NCI-H2171 (cell line): ENCODE data around the gene NDUFAF2.
"Not testable (repeated sequence)": the region's sequence is repeated elsewhere in the genome, so short reads cannot be mapped to it uniquely, and the experiment has no call there.

Source experiments
- DNase-seq: peaks from one replicate; lab custom pipeline; 2025; lab: John Stamatoyannopoulos, UW

Gene NDUFAF2

DNA sequence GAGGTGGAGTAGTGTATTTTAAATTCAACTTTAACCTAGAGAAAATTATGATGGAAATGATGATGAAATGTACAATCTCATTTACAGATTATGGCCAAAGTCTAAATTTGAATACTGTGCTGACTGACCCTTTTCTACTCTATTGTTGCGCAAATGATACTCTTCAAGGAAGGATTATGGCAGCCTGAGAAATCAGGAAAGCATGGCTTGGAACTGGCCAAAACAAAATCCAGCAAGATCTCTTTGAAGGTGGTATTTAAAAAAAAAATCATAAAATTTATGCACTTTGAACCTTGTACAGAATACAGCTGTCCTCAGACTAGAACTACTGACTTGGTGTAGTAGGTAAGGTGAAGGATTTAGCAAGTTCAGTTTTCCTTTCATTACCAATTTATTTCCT, 105.3 kb downstream of the NDUFAF2 start:
- DNase-seq = no peak

DNA sequence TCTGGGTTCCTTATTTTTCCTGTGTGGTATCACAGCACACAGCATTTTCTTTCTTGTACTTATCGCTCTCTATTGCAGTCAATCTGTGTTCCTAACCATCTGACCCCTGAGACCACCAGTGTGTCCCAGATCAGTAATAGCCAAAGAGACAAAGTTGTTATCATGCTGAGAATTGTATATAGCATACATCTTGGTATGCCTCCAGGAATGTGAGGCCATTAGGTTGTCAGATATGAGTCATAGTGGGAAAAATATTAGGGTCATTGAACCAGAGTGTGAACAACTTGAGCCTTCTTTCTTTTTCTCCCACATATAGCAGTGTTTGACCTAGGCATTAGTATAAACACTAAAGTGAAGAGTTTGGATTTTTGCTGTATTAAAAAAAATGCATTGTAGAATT, 106.3 kb downstream of the NDUFAF2 start:
- DNase-seq = no peak

DNA sequence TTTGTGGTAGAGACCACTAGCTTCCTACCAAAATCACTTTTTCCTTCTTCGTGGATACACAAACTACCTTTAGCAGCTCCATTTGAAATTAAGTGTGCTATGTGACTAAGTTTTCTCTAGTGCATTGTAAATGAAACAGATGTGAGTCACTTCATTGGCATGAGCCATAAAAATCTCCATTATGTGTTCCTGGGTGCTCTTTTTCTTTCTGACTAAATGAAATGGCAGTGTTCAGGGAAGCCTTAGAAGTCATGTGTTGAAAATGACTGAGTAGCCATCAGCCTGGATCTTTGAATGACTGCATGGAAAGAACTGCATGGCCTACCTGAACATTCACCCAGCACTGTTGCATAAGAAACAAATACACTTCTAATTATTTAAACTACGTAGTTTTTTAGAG, 107.9 kb downstream of the NDUFAF2 start:
- no peak for DNase-seq

DNA sequence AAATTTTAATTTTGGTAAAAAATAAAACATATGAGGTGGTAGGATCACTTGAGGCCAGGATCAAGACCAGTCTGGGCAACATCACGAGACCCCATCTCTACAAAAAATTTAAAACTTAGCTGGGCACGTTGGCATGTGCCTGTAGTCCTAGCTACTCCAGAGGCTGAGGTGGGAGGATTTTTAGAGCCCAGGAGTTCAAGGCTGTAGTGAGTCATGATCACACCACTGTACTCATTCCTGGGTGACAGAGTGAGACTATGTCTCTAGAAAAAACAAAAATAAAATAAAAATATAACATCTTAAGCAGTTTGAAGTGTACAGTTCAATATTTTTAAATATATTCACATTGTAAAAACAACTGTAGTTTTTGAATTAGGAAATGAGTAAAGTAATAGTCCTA, 108.9 kb downstream of the NDUFAF2 start:
- DNase-seq = no peak

DNA sequence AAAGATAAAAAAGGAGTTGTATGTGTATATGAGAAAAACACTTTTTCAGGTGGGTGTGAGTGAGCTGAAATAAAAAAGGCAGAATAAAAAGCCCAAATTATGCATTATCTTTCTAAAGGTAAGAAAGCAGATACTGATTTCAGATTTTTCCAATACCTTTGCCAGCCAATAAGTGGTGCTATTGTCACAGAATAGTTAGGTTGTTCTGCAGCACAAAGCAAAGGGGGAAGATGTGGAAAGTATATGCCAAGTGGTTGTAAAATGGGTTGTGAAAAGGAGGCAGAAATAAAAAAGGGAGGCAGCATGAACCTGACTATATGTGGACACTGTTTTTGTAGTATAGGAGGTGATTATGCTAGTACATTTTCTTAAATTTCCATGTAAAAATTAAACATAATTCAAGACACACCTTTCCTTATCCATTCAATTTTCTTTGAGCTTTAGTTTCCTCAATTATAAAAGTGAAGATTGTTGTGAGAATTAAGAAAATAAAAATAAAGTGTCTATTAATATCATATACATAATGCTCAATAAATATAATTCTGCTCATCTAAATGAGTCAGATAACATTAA, 110.5 kb downstream of the NDUFAF2 start:
- DNase-seq = peak; percentile 2

DNA sequence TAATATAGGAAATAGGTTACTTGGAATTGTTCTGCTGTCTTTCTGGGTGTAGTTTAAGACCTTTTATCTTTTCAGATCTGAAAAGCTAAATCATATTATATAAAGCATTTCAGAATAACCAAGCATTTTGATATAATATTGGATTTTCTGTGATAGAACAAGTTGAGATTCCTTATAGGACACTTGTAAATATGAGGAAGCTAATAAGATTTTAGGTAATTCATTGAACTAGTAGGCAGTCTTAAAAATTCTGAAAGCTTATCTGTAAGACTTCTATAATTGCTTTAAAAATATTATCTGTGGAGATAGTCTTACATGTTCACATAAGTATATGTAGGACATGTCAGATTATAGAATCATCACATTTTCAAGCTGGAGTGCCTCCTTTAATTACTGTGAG, 114.5 kb downstream of the NDUFAF2 start:
- no peak for DNase-seq

DNA sequence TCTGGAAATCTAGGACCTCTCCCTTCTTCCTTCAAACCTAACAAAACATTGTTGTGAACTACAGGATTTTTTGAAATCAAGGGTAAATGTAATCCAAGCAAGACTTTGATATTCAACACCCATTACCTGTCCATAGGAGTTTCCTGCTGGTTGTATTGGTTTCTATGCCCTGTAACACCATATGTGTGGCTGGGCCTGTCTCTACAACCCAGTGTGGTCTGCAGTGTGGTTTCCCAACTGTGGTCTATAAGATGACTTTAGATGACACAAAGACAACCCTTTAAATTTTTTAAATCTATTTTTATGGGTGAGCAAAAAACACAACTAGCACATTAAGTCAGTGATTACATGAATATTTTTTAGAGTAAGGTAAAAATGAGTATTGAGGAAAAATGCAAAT, 124.1 kb downstream of the NDUFAF2 start:
- no peak for DNase-seq

DNA sequence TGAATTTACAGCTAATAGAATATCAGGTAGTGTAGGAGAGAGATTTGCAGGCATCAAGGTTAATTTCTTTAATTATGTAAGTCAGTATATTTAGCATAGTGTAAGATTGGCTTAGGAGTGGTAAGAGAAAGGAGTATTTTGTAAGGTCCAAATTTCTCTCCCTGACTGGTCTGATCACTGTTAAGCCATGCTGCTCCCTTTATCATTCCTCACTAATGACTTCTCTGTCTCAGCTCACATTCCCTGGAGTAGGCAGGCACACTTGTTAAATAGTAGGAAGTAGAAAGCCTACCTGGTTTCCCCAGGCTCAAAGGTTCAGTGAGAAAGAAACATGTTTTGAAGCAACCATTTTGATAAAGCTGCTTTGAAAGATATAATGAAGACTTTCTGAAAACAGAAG, 126.5 kb downstream of the NDUFAF2 start:
- DNase-seq = no peak

DNA sequence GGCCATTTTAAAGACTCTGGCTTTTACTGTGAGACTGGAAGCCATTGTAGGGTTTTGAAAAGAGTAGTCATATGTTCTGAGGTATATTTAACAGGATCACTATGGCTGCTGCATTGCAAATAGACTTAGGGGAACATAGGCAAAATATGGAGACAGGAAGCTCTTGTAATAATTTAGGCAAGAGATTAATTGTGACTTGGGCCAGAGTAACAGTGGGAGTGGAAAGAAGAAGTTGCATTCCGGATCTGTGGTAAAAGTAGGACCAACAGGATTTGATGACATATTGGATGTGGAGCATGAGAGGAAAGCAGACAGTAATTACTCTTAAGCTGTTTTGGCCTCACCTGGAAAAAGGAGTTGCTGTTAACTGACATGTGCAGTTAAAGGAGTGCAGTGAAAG, 131.6 kb downstream of the NDUFAF2 start:
- DNase-seq = no peak

DNA sequence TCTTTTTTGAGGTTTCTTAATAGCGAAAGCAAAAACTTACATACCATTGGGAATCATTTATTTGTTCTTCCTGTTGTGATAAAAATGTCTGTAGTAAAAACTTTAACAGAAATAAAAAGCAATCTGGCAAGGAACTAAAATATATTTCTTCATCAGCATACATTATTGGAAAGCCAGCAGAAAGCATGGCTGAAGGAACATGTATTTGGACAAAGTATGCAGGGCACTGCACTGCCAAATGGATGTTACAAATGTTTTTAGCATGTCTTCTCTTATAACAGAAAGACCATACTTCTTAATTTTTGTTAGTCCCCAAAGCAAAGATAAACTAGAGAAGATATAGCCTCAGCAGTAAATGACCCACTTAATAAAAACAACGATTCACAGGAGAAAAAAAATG, 136.7 kb downstream of the NDUFAF2 start:
- no peak for DNase-seq

DNA sequence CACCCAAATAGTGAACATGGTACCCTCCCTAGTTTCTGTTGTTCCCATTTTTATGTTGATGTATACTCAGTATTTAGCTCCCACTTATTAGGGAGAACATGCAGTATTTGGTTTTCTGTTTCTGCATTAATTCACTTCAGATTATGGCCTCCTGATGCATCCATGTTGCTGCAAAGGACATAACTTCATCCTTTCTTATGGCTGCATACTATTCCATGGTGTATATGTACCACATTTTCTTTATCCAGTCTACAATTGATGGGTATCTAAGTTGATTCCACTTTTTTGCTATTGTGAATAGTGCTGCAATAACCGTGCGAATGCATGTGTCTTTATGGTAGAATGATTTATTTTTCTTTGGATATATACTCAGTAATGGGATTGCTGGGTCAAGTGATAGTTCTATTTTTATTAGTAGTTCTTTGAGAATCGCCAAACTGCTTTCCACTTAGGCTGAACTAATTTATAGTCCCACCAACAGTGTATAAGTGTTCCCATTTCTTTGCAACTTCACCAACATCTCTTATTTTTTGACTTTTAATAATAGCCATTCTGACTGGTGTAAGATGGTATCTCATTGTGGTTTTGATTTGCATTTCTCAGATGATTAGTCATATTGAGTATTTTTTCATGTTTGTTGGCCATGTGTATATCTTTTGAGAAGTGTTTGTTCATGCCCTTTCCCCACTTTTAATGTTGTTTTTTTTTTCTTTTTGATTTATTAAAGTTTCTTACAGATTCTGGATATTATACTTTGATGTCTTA, 137.7 kb downstream of the NDUFAF2 start:
- no peak for DNase-seq

DNA sequence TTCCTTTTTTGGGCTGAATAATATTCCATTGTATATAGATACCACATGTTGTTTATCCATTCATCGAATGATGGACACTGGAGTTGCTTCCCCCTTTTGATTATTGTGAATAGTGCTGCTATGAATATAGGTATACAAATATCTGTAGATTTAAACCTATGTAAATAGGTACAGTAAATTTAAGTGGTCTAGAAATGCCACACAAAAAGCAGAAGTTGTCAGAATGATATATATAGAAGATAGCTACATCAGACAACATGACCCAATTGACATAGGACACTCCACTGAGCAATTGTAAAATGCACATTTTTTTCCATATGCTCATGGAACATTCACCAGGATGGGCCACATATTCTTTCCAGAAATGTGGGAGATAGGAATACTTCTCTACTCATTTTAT, 139.7 kb downstream of the NDUFAF2 start:
- DNase-seq = no peak

DNA sequence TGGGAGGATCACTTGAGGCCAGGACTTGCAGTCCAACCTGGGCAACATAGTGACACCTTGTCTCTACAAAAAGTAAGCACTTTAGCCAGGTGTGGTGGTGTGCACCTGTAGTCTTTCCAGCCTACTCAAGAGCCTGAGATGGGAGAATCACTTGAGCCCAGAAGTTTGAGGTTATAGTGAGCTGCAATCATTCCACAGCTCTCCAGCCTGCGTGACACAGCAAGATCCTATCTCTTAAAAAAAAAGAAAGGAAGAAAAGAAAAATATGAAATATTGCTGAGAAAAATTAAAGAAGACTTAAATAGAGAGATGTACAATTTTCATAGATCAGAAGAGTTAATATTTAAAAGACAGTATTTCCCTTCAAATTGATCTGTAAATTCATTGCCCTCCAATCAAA, 140.9 kb downstream of the NDUFAF2 start:
- DNase-seq = no peak

DNA sequence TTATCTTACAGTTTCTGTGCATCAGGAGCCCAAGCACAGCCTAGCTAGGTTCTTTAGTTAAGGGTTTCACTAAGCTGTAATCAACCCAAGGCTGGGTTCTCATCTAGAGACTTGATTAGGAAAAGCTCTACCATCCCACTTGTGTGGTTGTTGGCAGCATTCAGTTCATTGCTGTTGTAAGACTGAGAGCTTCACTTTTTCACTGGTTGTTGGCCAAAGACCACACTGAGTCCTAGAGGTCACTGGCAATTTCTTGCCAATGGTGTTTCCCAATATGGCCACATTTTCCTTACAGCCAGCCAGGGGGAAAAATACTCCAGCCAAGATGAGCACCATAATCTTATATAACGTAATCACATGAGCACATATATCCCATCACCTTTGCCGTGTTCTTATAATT, 142.9 kb downstream of the NDUFAF2 start:
- DNase-seq = no peak

DNA sequence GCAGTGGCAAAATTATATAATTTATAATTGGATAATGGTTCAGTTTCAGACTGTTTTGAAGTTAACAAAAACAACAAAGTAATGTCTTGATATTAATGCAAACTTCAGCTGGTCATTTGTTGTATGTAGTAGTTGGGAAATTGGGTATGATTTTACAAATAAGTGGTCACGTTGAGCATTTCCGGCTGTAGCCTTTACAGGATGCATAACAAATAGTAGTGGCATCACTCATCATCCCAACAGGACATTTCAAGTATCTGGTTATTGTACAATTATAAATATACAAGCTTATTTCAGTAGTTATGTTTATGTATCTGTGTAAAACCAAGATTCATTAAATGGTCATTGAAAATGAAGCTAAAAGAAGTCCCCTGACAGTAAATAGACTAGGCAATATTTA, 144.3 kb downstream of the NDUFAF2 start:
- DNase-seq = no peak

DNA sequence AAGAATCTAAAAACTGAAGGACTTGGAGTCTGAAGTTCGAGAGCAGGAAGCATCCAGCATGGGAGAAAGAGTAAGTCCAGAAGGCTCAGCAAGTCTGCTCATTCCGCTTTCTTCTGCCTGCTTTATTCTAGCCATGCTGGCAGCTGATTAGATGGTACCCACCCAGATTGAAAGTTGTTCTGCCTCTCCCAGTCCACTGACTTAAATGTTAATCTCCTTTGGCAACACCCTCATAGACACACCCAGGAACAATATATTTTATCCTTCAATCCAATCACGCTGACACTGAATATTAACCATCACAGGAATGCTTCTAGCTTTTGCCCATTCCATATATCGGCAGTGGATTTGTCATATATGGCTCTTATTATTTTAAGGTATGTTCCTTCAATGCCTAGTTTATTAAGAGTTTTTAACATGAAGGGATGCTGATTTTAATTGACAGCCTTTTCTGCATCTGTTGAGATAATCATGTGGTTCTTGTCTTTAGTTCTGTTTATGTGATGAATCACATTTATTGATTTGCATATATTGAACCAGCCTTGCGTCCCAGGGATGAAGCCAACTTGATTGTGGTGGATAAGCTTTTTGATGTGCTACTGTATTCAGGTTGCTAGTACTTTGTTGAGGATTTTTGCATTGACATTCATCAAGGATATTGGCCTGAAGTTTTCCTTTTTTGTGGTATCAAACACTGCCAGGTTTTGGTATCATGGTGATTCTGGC, 148.2 kb downstream of the NDUFAF2 start:
- DNase-seq = not testable (repeated sequence)

DNA sequence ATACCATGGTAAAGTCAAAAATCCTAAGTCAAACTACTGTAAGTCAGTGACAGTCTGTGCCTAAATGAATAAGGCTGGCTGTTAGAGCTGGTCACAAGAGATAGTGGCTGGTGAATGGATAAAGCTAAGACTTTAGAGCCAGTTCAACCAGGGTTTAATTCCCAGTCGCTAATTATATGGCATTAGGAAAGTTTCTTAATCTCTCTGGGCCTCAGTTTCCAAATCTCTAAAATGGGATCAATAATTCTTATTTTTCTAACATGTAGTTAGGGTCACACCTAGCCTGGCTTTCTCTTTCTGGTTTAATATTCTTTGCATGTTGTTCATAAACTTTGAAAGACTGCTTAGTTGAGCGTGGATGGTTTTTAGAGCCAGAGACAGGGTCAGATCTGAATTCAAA, 152.5 kb downstream of the NDUFAF2 start:
- no peak for DNase-seq

DNA sequence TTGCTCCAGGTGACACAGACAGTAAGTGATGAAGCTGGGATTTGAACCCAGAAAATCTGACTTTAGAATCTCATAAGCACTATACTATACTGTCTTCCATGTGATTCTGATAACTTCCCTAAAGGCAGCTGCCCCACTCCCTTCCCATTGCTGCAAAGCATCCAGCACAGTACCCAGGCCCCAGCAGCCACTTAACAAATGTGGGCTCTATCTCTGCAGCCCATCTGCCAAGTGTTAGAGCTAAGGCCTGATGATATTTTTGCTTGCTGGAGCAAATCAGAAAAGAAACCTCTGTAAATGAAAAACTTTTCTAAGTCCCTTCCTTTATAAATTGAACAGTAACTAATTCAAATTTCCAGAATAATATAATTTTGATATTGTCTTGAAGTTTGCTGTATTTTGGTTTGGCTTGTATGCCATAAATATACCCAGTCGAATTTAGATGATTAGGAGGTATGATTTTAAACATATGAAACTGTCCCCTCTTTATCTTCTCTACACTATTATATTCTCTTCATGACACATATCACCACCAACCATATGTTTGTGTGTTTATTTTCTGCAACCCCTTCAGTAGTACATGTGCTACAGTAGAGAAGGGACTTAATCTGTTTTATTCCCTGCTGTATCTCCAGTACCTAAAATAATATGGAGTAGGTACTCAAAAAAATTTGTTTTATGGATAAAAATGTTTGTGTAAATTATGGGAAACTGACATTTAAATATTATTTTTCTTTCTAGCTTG, 153.4 kb downstream of the NDUFAF2 start:
- no peak for DNase-seq

DNA sequence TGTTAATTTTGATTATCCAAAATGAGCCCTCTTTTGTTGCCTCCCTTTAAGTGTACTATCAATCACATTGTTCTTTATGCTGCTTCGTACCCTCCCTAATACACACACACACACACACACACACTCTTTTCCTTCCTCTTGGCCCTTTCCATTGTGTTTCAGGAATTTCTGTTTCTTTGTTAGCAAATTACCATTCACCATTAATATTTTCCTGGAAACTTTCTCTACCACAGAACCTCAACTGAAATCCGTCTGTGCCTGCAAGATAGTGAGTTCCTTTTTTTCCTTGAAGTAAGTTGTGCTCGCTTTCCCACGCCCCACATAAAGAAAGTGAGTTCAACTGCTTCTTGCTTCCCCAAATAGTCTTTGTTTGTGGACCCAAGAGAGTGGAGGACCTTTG, 155.4 kb downstream of the NDUFAF2 start:
- DNase-seq = no peak

DNA sequence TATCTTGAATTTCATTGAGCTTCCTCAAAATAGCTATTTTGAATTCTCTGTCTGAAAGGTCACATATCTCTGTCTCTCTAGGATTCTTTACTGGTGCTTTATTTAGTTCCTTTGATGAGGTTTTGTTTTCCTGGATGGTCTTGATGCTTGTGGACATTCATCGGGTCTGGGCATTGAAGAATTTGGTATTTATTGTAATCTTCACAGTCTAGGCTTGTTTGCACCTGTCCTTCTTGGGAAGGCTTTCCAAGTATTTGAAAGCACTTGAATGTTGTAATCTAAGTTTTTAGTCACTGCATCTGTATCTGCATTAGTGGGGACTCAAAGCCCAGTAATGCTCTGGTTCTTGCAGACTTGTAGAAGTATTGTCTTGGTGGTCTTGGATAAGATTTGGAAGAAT, 169.4 kb downstream of the NDUFAF2 start:
- no peak for DNase-seq

DNA sequence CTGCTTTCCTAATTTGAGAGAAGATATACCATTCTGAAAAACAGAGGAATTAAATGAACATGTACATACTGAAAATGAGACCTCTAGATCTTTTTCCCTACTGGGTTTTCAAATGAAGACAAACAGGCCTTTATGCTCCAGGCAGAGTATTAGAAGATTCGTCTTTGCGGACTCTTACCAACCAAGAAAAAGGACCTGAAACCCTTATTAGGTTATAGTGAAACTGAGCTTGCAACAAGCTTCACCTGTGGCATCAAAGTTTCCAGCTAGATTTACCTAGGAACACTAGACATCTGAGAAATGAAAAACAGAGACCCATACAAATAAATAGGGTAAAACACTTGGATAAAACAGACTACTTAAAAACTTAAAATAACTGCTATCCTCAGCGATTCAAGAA, 171.0 kb downstream of the NDUFAF2 start:
- no peak for DNase-seq

DNA sequence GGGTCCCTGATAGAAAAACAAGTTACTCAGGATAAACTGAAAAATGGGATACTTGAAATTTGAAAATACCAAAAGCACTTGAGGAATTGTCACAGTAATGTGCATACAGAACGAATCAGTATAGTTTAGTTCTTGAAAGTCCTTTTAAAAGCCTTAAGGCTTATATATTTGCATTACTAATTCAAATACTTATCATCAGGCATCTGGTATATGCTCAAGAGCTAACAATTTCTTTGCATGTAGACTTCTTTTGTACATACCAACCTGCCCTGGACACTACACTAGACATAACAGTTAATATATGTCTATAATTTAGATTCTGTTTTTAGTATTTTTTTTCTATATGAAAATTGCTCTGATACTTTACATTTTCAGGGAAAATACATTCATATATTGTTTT, 174.1 kb downstream of the NDUFAF2 start:
- no peak for DNase-seq

DNA sequence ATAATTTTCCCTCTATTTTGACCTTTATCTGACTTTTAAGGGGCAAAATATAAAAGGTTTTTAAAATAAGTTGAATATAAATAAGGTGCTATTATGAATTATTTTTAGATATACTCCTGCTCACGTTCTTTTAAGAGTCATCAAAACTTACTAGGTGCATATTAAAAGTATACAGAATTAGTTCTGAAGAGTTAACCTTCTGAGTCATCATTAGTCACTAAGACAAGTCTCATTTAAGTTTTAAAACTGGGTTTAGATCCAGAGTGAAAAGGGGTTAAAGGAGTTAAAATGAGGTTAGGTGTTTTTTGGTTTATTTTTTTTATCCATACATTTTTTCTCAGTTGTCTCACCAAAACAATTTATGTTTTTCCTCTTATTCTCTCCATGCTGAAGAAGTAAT, 175.5 kb downstream of the NDUFAF2 start:
- no peak for DNase-seq
